Measurements from ENCODE around the gene ADARB2.

ADARB2 gene

DNA sequence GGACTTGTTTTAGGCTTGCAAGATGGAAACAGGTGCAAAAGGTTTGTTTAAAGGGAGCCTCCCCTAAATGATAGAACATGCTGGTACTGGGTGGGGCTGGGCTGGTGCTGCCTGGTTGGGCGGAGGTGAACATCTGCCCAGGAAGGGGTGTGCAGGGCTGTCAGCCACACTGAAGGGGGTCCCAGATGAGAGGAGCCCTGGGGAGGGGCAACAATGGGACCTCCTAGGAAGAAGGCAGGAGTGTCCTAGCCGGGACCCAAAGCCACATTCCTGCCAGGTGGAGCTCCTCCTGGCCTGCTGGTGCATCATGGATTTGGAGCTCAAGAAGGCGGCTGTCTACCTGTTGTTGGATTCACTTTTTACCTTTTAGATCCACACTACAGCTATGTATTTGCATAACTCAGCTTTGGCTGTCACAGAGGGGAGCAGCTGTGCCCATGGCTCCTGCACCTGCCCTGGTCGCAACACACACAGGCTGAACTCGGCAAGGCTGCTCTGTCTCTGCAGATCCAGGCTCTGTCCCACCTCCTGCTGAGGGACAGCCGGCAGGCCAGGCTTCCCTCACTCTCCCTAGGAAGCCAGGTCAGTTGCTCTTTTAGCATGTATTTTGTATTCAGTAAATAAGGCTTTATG lies 59.9 kb downstream of the ADARB2 start:
- TF ChIP-seq SIN3A (IDR thresholded peaks at IDR 0.05; ENCODE audit: borderline replicate concordance, insufficient read depth, low read length) (no peak), TAF1 (IDR thresholded peaks at IDR 0.05; ENCODE audit: borderline replicate concordance, insufficient read depth, low read length) (no peak), POLR2AphosphoS5 (IDR thresholded peaks at IDR 0.05; ENCODE audit: low read depth, low read length) (no peak), FOXP2 (optimal IDR thresholded peaks at IDR 0.05; ENCODE audit: borderline replicate concordance, extremely low read depth, extremely low read length, insufficient read depth) (no peak)
- TF ChIP-seq, protein P1, sequence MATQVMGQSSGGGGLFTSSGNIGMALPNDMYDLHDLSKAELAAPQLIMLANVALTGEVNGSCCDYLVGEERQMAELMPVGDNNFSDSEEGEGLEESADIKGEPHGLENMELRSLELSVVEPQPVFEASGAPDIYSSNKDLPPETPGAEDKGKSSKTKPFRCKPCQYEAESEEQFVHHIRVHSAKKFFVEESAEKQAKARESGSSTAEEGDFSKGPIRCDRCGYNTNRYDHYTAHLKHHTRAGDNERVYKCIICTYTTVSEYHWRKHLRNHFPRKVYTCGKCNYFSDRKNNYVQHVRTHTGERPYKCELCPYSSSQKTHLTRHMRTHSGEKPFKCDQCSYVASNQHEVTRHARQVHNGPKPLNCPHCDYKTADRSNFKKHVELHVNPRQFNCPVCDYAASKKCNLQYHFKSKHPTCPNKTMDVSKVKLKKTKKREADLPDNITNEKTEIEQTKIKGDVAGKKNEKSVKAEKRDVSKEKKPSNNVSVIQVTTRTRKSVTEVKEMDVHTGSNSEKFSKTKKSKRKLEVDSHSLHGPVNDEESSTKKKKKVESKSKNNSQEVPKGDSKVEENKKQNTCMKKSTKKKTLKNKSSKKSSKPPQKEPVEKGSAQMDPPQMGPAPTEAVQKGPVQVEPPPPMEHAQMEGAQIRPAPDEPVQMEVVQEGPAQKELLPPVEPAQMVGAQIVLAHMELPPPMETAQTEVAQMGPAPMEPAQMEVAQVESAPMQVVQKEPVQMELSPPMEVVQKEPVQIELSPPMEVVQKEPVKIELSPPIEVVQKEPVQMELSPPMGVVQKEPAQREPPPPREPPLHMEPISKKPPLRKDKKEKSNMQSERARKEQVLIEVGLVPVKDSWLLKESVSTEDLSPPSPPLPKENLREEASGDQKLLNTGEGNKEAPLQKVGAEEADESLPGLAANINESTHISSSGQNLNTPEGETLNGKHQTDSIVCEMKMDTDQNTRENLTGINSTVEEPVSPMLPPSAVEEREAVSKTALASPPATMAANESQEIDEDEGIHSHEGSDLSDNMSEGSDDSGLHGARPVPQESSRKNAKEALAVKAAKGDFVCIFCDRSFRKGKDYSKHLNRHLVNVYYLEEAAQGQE (IDR thresholded peaks at IDR 0.05; ENCODE audit: insufficient read depth in 1 of 2, low read depth in 2 of 2, low read length in 2 of 2) = no peak

DNA sequence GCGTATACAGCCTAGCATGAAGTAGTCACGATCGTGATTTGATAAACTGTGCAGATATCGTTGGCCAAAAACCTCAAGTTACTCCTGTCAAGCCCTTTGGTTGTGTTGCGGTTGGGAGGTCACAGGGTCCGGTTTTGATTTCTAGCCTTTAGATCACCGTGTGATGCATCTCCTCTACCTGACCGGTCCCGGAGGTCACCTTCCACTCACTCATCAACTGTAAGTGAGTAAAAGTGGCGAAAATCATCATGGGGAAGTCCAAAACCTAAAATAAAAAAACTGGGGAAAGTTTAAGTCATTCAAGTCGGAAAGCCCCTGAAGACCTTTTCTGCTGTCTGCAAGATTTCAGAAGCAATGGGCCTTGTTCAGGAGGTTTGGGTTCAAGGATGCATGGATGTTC lies 62.8 kb downstream of the ADARB2 start:
- TF ChIP-seq, protein P1 (IDR thresholded peaks at IDR 0.05; ENCODE audit: insufficient read depth in 1 of 2, low read depth in 2 of 2, low read length in 2 of 2) = no peak
- TF ChIP-seq TAF1 (IDR thresholded peaks at IDR 0.05; ENCODE audit: borderline replicate concordance, insufficient read depth, low read length) (no peak), POLR2AphosphoS5 (IDR thresholded peaks at IDR 0.05; ENCODE audit: low read depth, low read length) (no peak), FOXP2 (optimal IDR thresholded peaks at IDR 0.05; ENCODE audit: borderline replicate concordance, extremely low read depth, extremely low read length, insufficient read depth) (no peak), SIN3A (IDR thresholded peaks at IDR 0.05; ENCODE audit: borderline replicate concordance, insufficient read depth, low read length) (no peak)

DNA sequence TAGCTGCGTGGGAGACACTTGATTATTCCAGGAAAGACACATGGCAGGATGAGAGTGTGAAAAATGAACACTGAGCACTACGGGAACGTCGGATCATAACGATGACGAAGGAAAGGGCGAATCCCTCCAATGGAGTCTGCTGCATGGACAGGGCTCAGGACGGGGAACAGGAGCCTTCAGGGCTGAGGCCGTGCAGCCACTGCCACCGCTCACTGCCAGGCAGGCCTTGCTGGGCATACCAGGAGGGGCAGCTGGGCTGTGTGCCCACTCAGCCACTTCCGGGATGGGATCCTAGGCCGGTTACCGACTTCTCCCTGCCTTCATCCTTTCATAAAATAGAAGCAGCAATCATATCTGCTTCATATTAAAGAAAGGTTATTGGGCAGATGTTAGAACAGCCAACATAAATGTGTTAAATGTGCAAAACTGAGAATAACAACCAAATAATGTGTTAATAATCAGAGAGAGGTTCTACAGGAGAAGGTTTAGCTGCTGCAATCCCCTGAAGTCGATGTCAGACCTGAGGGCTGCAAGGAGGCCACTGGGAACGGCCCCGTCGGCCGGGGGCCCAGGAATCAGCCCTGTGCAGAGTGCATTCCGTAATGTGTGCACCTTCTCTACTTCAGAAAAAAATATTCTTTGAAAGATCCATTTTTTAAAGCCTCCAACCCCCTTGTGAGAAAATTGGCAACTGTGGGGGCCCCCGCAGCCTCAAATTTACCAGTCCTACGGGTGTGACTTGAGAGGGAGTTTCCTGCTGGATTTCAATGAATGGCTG lies 63.6 kb downstream of the ADARB2 start:
- no peak for TF ChIP-seq SIN3A (IDR thresholded peaks at IDR 0.05; ENCODE audit: borderline replicate concordance, insufficient read depth, low read length)
- TF ChIP-seq POLR2AphosphoS5 (IDR thresholded peaks at IDR 0.05; ENCODE audit: low read depth, low read length) = no peak
- no peak for TF ChIP-seq FOXP2 (optimal IDR thresholded peaks at IDR 0.05; ENCODE audit: borderline replicate concordance, extremely low read depth, extremely low read length, insufficient read depth)

DNA sequence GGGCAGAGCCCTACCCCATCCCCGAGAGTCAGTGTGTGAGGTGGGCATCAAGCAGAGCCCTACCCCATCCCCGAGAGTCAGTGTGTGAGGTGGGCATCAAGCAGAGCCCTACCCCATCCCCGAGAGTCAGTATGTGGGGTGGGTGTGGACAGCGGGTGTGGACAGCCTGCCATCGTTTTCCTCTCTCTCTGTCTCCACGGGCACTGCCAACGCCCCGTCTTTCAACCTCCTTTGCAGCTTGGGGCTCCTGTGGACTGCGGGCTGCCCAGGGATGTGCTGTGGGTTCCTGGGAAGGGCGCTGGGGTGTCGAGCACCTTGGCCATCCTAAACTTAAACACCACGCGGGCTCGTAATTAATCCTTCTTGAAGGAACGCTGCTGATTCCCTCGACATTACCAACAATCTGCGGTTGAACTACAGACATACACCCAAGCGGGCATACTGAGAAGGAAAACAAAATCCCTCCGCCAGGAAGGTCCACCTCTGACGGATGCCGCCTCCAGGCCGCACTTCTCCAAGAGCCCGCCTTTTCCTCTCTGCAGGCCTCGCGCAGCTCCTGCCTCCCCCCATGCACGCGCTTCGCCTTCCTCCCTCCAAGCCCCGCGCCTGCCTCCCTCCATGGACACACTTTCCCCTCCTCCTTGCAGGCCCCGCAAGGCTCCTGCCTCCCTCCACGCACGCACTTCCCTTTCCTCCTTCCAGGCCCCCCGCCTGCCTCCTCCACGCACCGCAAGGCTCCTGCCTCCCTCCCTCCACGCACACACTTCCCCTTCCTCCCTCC lies 65.1 kb downstream of the ADARB2 start:
- TF ChIP-seq, protein P1 (IDR thresholded peaks at IDR 0.05; ENCODE audit: insufficient read depth in 1 of 2, low read depth in 2 of 2, low read length in 2 of 2) = no peak
- no peak for TF ChIP-seq SIN3A (IDR thresholded peaks at IDR 0.05; ENCODE audit: borderline replicate concordance, insufficient read depth, low read length)
- TF ChIP-seq FOXP2 (optimal IDR thresholded peaks at IDR 0.05; ENCODE audit: borderline replicate concordance, extremely low read depth, extremely low read length, insufficient read depth) = no peak
- TF ChIP-seq TAF1 (IDR thresholded peaks at IDR 0.05; ENCODE audit: borderline replicate concordance, insufficient read depth, low read length) = no peak
- no peak for TF ChIP-seq POLR2AphosphoS5 (IDR thresholded peaks at IDR 0.05; ENCODE audit: low read depth, low read length)

DNA sequence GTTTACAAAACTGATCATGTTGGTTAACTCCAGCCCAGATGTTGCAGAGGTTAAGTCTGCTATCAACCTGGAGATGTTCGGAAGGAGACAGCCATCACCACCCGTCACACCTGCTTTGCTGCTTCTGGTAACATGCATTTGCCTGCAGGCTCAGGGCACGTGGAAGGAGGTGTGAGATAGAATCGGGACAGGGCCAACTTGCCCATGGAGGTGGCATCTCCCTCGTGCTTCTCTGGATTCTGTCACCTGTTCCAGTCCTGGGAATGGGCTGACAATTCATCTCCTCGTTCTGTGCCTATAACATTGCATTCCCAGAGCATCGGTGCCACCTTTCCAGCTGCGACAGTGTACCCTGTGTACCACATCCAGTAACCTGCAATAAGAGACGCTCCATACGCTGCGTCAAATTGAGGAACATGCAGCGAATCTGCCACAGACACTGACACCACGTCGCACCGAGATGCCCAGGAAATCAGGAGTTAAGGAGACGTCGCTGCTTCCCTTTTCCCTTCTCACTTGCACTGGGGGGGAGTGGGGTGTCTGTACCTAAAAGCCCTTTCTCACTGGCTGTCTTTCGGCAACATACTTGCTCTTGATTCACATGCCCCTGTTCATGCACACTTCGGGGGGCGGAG lies 65.8 kb downstream of the ADARB2 start:
- TF ChIP-seq, protein P1 (IDR thresholded peaks at IDR 0.05; ENCODE audit: insufficient read depth in 1 of 2, low read depth in 2 of 2, low read length in 2 of 2) = no peak
